ENCODE results near the gene IL17A.

- TF ChIP-seq CTCF (IDR thresholded peaks at IDR 0.05) (no peak), POLR2AphosphoS5 (IDR thresholded peaks at IDR 0.05) (no peak), POLR2A (IDR thresholded peaks at IDR 0.05) (no peak), EP300 (IDR thresholded peaks at IDR 0.05; ENCODE audit: low read depth) (no peak)
These were observed 3.0 kb upstream of the IL17A start for GRCh38 chr6:52183131-52183713.
